Stimulated activated naive CD4-positive, alpha-beta T cell treated with Interleukin-2 at 50 U/mL for 16 hours (primary cell): ENCODE measurements around the gene ZNF439.
A peak's percentile ranks its signal among the peaks of the same experiment; 100 is the strongest.
"Not testable (repeated sequence)": the region's sequence is repeated elsewhere in the genome, so short reads cannot be mapped to it uniquely, and the experiment has no call there.

Experiments used
- DNase-seq: peaks from one replicate; lab custom pipeline; 2025; lab: John Stamatoyannopoulos, UW

Gene ZNF439

DNA sequence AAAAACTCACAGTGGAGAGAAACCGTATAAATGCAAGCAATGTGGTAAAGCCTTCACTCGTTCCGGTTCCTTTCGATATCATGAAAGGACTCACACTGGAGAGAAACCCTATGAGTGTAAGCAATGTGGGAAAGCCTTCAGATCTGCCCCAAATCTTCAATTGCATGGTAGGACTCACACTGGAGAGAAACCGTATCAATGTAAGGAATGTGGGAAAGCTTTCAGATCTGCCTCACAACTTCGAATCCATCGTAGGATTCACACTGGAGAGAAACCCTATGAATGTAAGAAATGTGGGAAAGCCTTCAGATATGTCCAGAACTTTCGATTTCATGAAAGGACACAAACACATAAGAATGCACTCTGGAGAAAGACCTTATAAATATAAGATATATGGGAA, 19.7 kb downstream of the ZNF439 start:
- DNase-seq, result no peak

DNA sequence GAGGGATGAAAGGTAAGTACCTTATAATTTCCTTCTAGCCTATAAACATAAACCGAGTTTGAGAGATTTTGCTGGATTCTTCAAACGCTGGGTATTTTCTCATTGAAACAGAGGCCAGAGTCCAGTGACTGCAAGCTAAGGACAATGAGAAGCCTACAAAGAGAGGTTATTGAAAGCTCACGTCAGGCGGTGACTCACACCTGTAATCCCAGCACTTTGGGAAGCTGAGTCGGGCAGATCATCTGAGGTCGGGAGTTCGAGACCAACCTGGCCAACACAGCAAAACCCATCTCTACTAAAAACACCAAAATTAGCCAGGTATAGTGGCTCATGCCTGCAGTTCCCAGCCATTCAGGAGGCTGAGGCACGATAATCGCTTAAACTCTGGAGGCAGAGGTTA, 24.1 kb downstream of the ZNF439 start:
- no peak for DNase-seq

DNA sequence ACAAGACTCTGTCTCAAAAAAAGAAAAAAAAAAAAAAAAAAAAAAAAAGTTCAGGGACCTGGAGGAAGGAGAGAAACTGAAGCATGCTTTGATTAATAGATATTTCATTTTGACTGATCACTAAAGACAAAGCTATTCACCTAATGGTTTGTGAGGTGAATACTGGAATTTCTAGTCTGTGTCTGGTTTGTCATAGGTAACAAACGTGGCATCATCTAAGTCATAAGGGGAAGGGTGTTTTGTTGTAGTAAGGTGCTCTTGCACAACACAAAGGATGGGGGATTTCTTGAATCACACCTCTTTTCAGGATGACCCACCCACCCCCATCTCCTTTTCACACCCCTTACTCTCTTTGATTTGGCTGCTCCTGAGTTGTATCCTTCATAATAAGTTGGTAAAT, 25.2 kb downstream of the ZNF439 start:
- no peak for DNase-seq

DNA sequence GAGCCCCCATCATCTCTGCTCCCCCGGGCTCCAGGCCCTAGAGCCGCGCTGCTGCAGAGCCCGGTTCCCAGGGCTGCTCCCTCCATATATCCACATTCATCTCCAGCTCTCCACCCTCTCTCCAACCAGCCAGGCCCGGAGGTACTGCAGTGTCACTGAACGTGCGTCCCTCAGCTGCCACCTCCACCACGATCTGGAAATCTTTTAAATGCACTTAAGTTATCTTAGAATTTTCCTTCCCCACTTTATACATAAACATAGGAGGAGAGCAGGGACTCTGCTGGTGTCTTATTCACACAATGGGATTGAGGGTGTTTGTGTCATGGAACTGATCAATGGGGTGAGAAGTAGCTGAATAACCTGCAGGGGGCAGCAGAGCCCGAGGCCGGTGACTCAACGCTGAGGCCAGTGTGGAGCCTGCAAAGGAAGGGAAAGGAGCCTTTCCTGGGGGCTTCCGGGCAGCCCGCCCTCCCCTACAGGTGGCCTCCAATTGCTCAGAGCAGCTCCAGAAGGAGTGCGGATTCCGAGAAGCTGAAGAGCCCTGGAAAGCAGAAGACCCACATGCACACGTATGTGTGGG, 31.3 kb downstream of the ZNF439 start:
- peak; percentile 8 for DNase-seq

DNA sequence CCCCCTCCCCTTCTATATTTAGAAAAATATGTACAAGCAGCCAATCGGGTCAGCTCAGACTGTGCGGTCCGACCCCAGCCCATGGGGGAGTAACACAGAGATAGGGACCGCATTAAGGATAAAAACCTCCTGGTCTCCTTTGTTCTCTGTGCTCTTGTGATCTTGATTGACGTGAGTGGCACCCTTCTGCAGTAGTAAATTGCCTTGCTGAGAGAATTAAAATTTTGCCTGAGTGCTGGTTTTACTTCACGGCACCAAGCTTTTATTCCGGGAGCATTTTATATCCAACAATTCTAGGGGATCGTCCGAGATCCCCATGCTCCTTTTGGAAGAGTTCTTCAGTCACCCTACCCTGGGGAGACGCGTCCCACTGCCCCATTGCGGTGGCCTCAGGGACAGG, 32.1 kb downstream of the ZNF439 start:
- DNase-seq, result no peak

DNA sequence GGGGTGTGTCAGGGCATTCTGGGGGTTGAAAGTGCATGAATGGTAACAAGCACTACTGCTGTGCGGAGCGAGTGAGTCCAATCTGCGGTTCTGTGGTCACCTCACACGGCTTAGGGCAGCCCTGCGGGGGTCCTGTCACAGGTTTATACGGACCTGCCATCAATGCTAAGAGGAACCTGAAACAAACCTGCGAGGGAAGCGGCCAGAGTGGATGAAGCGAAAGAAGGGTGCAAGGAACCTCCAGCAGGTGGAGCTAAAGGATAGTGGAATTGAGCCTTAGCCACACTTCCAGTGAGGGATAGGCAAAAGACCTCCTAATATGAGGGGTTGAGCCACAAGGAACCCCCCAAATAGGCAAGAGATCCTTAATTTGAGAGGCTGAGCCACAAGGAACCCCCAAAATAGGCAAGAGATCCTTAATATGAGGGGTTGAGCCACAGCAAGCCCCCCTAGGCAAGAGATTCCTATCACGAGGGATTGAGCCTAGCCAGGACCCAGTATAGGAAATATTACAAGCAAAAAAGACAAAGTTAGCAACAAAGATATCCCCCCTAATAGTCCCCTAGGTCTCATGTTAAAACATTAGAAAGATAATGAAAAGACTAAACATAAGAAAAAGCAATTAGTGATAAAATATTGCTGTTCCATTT, 32.8 kb downstream of the ZNF439 start:
- DNase-seq, result no peak

DNA sequence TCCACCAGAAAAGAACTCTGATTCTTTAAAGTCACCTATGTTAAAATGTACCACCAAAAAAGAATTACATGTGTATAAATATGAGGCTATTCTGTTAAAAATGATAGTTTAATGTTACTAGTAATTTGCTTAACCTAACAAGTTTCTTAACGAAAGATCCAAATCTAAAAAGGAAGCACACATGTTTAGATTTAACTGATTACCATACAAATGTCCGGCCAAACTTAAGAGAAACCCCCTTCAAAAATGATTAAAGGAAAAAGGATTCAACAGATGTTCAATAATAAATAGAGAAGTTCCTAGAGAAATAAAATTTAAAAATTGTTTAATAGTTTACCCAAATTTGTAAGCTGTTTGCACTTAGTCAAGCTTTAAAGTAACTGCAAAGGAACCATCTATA, 34.1 kb downstream of the ZNF439 start:
- no peak for DNase-seq

DNA sequence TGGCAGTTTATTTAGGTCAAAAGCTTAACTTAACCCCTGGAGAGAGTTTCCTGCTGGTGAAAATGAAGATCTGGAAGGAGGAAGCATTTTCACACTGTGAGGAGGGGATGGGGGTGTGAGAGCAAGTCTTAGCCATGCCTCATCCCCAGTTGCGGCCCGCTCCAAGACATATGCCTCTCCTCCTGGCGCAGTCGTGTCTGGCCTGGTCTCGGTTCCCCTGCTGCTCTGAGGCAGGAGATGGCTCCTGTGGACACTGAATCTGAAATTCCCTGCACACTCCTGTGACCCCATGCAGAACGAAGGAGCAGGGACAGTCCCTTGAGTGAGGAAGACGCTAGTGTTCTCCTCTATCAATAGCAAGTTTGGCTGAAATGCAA, 38.7 kb downstream of the ZNF439 start:
- DNase-seq, result no peak

DNA sequence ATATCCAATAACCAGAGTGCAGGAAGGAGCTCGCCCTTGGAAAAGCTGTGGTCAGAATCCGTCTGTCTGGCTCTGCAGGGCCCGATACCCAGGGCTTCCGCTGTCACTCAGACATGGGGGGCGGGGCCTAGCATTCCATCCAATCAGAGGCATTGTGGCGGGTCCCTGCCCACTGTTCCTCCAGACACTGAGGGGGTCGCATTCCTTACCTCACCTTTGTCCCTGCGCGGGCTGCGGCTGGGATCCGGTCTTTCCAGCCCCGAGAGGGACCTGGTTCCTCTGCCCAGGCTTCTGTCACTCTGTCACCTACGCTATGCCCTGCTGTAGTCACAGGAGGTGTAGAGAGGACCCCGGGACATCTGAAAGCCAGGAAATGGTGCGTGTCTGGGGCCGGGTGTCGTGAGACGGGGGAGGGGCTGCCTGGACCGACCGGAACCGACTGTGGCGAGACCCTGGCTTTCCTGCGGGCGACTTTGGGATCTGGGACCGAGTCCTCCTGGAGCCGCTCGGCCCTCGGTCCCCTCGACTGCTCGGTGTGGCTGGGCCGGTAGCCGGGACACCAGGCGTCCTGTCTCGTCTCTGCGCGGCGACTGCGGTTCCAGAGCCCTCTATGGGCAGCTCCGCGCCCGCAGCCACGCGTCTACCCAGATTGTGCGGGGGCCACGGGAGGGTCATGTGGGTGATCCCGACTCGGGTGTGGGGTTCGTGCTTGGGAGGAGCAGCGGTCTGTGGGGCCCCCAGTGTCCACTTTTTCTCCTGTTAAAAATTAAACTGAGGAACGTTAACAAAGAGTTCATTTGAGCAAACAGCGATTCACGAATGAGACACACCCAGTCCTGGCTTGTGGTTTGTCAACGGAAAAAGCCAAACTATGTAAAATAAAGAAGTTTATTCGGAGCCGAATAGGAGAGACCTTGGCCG, 39.3 kb downstream of the ZNF439 start, which contains the start of gene ZNF69:
Gene ZNF69, plus strand, starts transcription at position 172 of the 921 bp plus-strand sequence. Its CDS starts 142 bp downstream, at position 314.
- DNase-seq, result peak; percentile 11

DNA sequence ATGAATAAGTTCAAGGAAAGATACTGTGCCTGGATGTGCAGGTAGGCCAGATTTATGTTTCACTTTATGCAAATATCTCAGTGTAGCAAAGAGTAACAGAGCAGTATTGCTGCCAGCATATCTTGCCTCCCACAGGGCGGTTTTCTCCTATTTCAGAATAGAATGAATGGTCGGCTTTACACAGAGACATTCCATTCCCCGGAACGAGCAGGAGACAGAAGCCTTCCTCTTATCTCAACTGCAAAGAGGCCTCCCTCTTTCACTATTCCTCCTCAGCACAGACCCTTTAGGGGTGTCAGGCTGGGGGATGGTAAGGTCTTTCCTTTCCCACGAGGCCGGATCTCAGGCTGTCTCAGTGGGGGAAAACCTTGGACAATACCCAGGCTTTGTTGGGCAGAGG, 41.4 kb downstream of the ZNF439 start:
- not testable (repeated sequence) for DNase-seq

DNA sequence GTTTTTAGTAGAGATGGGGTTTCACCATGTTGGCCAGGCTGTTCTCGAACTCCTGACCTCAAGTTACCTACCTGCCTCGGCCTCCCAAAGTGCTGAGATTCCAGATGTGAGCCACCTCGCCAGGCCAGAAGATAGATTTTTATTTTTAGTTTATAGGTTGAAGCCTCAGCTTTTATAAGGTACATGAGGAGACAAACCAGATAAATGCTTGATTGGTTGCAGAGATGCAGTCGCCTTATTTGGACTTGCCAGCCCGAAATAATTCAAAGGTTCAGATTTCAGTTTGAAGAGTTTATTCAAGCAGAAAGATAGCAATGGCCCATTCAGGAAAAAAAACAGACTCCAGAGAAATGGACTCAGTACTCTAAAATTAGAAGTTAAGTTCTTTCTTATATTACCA, 42.1 kb downstream of the ZNF439 start:
- DNase-seq, result no peak

DNA sequence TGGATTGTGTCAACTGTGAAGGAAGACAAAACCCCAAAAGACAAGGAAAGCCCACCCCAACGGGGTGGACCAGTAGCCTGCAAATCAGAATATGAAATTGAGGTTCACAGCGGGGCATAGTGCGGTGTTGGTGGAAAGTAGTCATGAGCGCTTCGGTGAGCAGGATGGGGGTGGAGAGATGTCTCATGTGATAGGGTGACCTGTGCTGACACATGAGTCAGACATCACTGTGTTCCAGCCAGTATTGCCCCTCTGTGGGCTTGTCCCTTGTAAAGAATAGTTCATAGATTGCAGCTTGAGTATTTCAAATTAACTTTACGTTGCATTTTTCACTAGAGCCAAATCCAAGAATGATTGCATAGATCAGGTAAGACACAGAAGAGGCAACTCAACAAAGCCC, 46.3 kb downstream of the ZNF439 start:
- DNase-seq, result no peak

DNA sequence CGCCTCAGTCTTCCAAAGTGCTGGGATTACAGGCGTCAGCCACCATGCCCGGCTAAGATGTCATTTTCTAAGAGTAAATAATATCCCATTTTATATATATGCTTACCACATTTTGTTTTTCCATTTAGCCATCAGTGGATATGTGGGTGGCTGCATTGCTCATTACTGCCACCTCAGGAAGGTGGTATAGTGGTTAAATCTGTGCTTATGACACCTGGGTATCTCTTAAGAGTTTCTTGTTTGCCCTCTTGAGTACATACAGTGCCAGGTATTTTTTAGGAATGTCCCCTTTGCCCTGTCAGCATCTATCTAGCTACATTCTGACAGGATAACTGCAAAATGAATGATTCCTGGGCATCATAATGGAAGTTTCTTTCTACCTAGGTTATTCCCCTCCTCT, 53.7 kb downstream of the ZNF439 start:
- DNase-seq, result no peak

DNA sequence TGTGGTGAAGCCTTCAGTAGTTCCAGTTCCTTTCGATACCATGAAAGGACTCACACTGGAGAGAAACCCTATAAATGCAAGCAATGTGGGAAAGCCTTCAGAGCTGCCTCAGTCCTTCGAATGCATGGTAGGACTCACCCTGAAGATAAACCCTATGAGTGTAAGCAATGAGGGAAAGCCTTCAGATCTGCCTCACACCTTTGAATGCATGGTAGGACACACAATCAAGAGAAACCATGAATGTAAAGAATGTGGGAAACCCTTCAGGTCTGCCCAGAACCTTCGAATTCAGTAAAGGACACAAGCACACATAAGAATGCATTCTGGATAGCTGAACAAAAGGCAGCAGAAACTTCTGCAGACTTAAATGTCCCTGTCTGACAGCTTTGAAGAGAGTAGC, 57.4 kb downstream of the ZNF439 start:
- no peak for DNase-seq

DNA sequence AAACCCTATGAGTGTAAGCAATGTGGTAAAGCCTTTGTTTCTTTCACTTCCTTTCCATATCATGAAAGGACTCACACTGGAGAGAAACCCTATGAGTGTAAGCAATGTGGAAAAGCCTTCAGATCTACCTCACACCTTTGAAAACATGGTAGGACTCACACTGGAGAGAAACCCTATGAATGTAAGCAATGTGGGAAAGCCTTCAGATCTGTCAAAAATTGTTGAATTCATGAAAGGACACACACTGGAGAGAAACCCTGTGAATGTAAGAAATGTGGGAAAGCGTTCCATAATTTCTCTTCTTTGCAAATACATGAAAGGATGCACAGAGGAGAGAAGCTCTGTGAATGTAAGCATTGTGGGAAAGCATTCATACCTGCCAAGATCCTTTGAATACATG, 63.4 kb downstream of the ZNF439 start:
- DNase-seq, result not testable (repeated sequence)

DNA sequence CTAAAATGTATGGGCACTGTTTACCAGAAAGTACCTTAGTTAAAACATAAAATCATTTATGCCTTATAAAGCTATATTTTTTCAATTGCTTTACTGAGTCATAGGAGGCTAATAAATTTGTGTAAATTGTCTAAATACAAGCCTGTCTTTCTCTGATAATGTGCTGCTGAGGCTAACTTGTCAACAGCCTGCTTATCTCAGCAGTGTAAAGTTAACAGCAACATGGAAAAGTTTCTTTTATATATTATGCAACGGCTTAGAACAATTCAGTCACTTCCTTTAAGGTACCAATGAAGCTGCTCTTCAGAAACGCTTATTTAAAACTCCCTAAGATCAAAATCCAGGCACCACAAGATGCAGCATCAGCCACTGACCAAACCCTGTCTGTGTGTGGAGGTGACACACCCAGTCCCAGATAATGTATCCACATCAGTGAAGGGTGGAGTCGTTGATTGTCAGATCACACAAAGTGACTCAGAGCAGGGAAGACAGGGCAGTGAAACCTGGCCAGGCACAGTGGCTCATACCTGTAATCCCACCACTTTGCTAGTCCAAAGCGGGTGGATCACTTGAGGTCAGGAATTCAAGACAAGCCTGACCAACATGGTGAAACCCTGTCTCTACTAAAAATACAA, 66.0 kb downstream of the ZNF439 start:
- not testable (repeated sequence) for DNase-seq
